RPMI7951 (cell line): ENCODE results near the gene KIAA0513. TPM values are rescaled to one million over a fixed set of nuclear protein-coding genes. Genes with fewer than 3 reads are reported as not detected.

Experiments
- DNase-seq: peaks from one replicate; pipeline ENCODE4 v3.0.0-alpha.2; 2012; ENCODE audit warnings: low read depth
- total RNA-seq: library from RNA; depleted of rRNA; stranded (reverse); fragments of >200 nt; shearing (Covaris generic); gene quantifications from 2 replicates; pipeline ENCODE4 v1.2.3, GENCODE V29; 2014; rRNA removed

The KIAA0513 gene
- total RNA-seq, 1 experiment from 2014 or later, result 2.6 TPM

DNA sequence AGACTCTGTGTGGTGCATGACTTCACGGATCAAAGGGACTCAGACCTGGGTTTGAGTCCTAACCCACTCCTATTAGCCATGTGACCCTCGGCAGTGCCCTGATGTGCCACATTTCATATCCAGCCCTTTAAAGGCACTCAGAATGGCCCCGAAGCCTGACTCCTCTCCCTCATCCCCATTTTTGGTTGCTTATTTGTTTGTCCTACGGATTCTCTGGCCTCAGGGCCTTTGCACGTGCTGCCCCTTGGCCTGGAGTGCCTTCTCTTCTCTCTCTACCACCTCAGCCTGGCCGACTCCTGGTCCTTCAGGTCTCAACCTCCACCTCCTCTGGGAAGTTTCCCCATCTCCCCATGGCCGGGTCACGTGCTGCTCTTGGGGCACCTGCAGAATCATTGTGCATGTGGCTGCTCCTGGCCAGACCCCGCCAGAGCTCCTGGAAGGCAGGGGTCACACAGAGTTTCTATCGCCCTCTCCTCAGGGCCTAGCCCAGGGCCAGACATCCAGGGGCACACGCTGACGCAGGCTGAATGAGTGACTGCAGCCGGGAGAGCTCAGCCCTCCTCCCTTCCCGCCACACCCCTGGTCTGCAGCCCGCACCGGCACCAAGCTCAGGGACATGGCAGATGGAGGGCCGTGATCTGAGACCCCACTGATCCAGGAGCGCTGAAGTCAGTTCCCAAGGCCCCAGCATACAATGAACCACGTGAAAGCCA, 106.6 kb downstream of the KIAA0513 start:
- DNase-seq, result no peak

DNA sequence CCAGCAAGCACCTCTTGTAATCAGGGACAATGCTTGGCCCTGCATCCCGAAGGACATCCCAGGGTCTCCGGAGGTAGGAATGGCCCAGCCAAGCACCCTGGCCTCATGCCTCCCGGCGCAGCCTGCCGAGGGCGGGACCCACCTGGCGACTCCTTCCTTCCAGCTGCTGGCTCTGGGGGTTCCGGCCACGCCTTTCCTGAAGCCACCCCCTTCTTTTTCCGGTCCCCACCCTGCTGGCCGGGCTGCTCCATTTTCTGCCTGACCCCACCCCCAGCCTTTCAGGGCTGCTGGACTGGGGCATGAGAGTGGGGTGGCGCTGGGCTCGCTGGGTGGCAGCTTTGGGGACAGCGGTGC, 107.2 kb downstream of the KIAA0513 start:
- no peak for DNase-seq

DNA sequence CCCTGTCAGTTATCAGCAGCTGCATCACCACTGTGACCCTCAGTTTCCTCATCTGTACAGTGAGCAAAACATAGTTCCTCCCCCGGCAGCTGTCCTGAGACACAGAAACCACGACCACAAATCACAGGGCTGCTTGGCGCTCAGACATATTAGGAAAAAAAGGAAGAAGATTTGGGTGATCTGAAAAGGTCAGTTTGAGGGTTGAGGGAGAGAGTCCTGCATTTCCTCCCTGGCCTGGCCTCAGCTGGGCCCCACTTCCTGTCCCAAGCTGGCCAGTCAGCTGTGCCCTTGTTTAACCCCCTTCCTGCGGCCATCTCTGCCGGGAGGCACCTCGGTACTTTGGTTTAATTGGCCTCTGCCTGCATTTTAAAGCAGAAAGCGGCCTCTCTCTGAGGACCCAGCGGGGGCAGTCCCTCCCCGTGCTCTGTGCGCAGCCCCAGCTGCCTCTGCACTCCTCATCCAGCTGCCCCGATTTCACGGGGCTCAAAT, 108.7 kb downstream of the KIAA0513 start:
- DNase-seq, result peak; percentile 42

DNA sequence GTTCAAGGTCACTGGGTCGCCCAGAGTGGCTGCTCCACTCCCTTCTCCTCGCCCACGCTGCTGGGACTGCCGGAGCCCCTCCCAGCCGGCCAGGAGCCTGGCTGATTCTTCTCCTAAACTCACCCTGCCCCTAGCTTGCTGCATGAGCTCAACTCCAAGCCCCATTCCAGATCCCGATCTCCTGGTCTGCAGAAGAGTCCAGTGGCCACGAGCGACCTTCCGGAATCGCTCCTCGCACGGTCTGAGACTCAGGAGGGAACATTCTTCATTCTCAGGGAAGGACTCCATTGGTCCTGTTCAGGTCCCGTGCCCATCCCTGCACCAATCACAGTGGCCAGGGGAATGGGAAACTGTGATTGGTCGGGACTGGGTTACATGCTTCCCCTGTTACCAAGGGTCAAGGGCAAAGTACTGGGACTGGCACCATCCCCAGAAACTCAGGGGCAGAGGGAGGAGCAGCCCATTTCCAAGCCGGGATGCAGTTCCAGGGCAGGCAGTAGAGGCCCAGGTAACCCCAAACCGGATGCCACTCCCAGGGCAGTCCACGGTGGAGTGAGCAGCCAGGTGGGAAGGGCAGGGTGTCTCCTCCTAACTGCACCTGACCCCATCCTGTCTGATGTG, 109.2 kb downstream of the KIAA0513 start:
- DNase-seq, result peak; percentile 29

DNA sequence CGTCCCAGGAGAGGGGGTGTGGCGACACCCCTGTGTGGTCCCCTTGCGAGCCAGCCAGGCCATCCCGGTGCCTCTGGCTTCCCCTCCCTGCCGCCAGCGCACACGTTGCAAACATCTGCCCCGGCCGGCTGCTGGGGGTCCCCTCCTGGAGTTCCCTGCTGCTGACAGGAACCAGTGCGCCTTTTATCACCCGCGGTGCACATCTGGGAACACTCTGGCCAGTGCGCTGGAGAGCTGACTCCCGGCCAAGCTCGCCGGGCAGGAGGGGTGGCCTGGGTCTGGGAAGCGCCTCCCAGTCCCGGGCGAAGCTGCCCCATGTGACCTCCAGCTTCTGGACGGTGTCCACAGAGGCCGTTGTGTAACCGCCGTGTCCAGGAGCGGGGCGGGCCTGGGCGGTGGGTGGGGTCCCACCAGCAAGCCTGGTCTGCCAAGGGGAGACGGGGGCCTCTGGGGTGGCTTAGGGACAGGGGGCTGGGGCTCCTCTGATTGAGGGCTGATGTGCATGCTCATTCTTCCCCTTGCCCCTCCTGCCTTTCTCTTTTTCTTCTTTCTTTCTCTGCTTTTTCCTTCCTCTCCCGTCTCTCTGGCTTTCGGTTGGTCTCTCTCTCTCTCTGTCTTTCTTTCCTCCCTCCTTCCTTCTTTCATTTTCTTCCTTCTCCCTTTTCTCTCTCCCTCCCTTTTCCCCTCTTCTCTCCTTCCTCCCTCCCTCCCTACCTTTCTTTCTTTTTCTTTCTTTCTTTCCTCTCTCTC, 109.9 kb downstream of the KIAA0513 start:
- peak; percentile 89 for DNase-seq

DNA sequence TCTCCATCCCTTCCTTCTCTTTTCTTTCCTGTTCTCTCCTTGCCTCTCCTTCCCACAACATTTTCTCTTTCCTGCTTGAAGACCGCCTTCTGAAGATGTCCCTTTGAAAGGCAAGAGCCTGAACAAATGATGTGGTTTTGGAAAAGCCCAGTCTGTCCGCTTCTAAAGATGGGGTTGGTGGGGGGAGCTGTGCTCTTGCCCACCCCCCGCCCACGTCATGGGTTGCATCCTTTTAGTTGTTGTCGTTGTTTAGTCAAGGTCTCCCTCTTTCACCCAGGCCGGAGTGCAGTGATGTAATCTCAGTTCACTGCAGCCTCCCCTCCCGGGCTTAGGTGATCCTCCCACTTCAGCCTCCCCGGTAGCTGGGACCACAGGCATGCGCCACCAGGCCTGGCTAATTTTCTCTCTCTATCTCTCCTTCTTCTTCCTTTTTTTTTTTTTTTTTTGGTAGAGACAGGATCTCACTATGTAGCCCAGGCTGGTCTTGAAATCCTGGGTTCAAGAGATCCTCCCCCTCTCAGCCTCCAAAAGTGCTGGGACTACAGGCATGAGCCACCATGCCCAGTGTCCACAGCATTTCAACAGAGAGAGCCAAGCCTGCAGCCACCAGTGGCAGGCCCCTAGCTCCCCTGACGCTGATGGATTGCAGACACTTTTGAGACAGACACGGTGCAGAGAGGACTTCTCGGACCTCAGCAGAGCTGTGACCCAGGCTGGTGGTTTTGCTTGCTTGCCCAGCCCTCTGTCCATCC, 110.7 kb downstream of the KIAA0513 start:
- no peak for DNase-seq

DNA sequence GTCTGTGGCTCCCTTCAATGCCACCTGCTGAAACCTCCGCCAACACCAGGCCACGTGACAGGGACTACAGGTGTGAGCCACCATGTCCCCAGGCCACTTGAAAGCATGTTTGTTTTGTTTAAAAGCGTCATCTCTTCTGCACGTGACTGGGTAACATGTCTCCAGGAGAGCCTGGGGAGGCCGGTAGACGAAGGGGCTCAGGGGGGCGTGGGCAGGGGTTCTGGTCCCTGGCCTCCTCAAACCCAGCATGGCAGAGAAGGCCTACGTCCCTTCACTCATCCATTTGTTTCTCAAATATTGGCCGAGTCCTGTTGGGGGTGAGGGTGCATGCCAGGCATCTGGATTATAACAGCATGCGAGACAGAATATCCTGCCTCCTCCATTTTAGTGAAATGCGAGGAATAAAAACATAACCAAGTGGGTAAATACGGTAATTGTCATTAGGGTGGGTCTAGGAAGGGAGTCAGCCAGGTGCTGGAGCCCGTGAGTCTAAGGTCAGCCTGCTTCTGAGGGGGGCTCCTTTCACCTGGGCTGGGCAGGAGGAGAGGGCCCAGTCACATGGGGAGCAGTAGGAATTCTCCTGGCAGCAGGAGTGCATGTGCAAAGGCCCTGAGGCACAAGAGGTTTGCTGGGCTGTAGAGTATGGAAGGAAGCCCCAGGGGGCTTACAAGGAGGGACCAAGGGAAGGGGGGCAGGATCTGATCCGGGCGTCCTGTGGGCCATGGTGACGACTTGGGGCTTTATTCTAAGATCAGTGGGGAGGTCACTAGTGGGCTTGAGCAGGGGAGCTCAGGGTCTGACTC, 111.4 kb downstream of the KIAA0513 start:
- no peak for DNase-seq

DNA sequence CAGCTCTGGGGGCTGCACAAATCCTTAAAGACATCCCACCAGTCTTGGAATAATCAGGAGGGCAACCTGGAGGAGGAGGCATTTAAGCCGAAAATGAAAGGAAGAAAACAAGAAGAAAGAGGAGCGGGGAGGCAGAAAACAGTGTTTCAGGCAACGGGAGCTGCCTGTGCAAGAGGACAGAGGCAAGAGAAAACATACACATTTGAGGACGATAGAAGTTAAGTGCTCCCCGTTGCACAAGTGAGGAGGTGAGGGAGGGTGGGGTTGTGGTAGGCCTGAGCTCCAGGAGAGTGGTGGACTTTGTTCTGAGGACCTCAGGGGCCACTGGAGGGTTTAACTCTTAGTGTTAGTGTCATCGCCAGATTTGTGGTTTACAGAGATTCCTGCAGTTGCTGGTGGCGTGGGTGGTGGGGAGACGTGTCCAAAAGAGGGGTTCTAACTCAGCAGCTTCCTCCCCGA, 112.3 kb downstream of the KIAA0513 start:
- no peak for DNase-seq

DNA sequence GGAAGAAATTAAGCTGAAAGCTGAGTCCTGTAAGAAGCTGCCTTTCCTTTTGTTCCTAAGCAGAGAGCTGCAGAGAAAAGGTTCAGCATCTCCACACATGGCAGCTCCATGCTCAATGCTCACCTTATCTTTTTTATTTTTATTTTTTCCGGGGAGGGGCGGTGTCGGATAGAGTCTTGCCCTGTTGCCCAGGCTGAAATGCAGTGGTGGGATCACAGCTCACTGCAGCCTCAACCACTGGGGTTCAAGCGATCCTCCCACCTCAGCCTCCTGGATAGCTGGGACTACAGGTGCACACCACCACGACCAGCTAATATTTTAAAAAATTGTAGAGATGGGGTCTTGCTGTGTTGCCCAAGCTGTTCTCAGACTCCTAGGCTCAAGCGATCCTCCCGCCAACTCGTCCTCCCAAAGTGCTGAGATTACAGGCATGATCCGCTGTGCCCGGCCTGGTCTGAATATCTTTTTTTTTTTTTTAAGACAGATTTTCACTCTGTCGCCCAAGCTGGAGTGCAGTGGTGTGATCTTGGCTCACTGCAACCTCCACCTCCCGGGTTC, 112.9 kb downstream of the KIAA0513 start:
- DNase-seq, result no peak

DNA sequence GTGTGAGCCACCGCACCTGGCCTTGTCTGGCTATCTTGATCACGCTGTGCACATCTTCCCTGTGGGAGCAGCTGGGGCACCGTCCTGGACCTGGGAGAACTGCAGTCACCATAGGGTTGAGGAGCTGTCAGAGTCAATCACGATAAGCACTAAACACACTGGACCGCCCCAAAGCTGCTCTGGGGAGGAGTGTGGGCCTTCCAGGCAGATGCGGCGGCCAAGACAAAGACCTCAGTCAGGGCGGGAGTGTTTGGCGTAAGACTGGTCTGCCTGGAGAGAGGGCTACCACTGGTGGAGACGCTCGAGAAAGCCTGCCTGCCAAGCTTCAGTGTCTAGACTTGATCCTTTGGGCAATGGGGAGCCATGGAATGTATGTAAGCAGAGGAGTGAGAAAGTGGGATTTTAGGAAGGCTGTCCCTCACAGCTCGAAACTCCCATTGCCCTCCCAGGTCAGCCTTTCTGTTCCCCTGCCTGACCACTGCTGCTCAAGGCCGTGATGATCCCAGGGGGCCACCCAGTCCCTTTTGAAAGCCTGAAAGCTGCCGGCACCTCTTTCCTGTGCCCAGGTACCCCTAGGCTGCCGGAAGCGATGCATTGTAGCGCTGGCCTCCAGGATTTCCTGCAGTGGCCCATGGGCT, 114.0 kb downstream of the KIAA0513 start:
- no peak for DNase-seq

DNA sequence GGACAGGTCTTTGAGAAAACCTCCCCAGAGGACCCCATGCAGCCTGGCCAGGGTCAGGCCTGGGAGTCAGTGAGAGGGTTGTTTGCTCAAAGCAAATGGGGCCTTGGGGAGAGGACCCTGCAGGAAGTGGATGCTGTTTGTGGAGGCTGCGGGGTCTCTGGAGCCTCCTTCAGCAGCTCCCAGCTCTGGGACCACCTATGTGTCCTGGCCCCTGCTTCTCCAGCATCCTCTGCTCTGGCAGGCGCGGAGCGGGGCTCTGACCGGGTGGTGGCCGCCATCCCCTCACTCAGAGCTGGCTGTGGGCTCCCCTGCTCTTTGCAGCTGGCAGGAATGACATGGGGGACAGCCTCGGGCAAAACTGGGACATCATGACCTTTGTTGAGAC, 114.5 kb downstream of the KIAA0513 start:
- DNase-seq, result no peak

DNA sequence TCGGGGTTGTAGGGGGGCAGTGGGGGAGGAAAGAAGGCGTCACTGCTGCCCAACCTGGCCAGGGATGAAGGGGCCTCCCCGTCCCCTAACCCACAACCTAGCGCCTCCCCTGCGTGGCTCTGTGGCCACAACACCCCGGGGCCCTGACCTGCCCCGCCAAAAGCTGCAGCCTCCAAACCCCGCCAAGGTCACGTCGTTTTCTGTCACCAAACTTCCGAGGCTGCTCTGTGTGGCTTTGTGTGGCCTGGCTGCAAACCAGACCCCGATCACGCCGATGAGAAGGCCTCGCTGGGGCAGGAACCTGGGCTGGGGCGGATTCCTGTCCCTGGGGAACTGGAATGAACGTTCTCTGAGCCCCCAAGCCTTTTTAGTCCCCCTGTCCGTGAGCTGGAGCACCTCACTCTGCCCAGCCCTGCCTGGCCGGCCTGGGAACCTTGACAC, 115.2 kb downstream of the KIAA0513 start:
- no peak for DNase-seq

Other genes with a start within 250 kb of the KIAA0513 start
- gene CRISPLD2, start 207.8 kb upstream of the KIAA0513 start, total RNA-seq, result 7.9 and 8.8 TPM in 2 replicates
- 41.7 and 46.4 TPM in 2 replicates for gene ZDHHC7, start 16.3 kb upstream of the KIAA0513 start, total RNA-seq
- gene CIBAR2, start 84.7 kb downstream of the KIAA0513 start, total RNA-seq, result not detected in 2 replicates